Body of pancreas (tissue), 4 donors: ENCODE measurements around the gene SMC3. TPM values are rescaled to one million over a fixed set of nuclear protein-coding genes. Genes with fewer than 3 reads are reported as not detected.
A peak's percentile ranks its signal among the peaks of the same experiment; 100 is the strongest.
"Not testable (repeated sequence)": the region's sequence is repeated elsewhere in the genome, so short reads cannot be mapped to it uniquely, and the experiment has no call there.

Experiments
- ATAC-seq: fragments of 150-250 bp; one replicate; pipeline ENCODE4 v1.9.1; 2016
- DNase-seq, 4 donors: peaks; one replicate each; pipeline ENCODE4 v3.0.0-alpha.2; 2019
- H3K27ac ChIP-seq, 4 donors: fragments of 200-600 bp; sonication (generic); 1 replicate in 3 of 4; 2 replicates in 1 of 4; pipeline versions ENCODE4 v1.5.1 to v1.6.1; 2016 to 2019; ENCODE audit warnings: mild to moderate bottlenecking in 1 of 4, mixed read lengths in 1 of 4, moderate library complexity in 1 of 4
- H3K27me3 ChIP-seq, 2 donors: fragments of 200-600 bp; sonication (generic); one replicate each; pipeline ENCODE4 v1.6.0; 2016; ENCODE audit warnings: mild to moderate bottlenecking in 1 of 2
- H3K36me3 ChIP-seq, 2 donors: fragments of 200-600 bp; sonication (generic); replicated peaks in 1 of 2; 2 replicates each; pipeline ENCODE4 v1.5.1; 2016; ENCODE audit warnings: low read depth in 2 of 2; ENCODE audit not compliant: insufficient read depth in 1 of 2
- H3K4me1 ChIP-seq: fragments of 200-600 bp; sonication (generic); one replicate; pipeline ENCODE4 v1.6.0; 2016
- H3K4me3 ChIP-seq, 2 donors: fragments of 200-600 bp; sonication (generic); 1 replicate in 1 of 2; 2 replicates in 1 of 2; pipeline ENCODE4 v1.5.1; 2016 to 2019
- H3K9me3 ChIP-seq, 3 donors: fragments of 200-600 bp; sonication (generic); 1 replicate in 2 of 3; 2 replicates in 1 of 3; pipeline ENCODE4 v1.5.1; 2016
- CTCF ChIP-seq, 7 experiments: fragments of 450-650 bp in 4 of 7; fragments of 200-600 bp in 3 of 7; sonication (generic) in 3 of 7; IDR thresholded peaks; one replicate each; pipeline ENCODE4 v1.5.1; 2016 to 2019; ENCODE audit warnings: antibody characterized with exemption in 7 of 7
- POLR2A ChIP-seq, 3 donors: fragments of 450-650 bp; IDR thresholded peaks; one replicate each; pipeline ENCODE4 v1.6.1; 2016; ENCODE audit warnings: antibody characterized with exemption in 3 of 3, mild to moderate bottlenecking in 2 of 3
- WGBS, 2 donors: methylation state at CpG; one replicate each; pipeline ENCODE4 v1.1.5; 2017; 5-methylcytosine and 5-hydroxymethylcytosine counted together
- intact Hi-C: fragments of 100-400 bp; cut with DNase I; formaldehyde crosslinking; loops from one replicate; pipeline ENCODE4 v1.15.1; 2023
- total RNA-seq, 2 donors: library from RNA; depleted of rRNA; stranded (reverse); fragments of >200 nt; gene quantifications; one replicate each; pipeline ENCODE4 v1.1.0, GENCODE V29; 2016

The SMC3 gene
- total RNA-seq, 2 donors from 2014 or later: 18.4 to 22.1 TPM

- 50 to 79% methylated on average over 5 to 6 of the region's 6 CpGs for WGBS, 2 donors
- Histone ChIP-seq H3K27me3 (peaks cover 0 to 3% of the 10 kb centered on the region in 2 donors), H3K4me1 (peaks cover 6% of the 10 kb centered on the region), H3K27ac (peak overlapping the region in 1 of 4 donors; percentile 29), H3K36me3 (no peaks in the 10 kb centered on the region), H3K9me3 (no peaks in the 10 kb centered on the region), H3K4me3 (no peak overlapping the region)
- TF ChIP-seq CTCF (IDR thresholded peaks at IDR 0.05): no peak
- no peak for DNase-seq
- ATAC-seq: no peak
- intact Hi-C loops: no loop called here
Observed at GRCh38 chr10:110529596-110530011, 37.9 kb upstream of the SMC3 start.

- peak; percentile 90 for ATAC-seq
- H3K27me3 ChIP-seq: peaks cover 0 to 3% of the 10 kb centered on the region in 2 donors
- intact Hi-C loops: no loop called here
- H3K4me1 ChIP-seq: peaks cover 6% of the 10 kb centered on the region
- no peak overlapping the region for H3K4me3 ChIP-seq
- 16 to 38% methylated on average over 9 to 35 of the region's 35 CpGs for WGBS, 2 donors
- no peak for TF ChIP-seq CTCF (IDR thresholded peaks at IDR 0.05)
- TF ChIP-seq POLR2A (IDR thresholded peaks at IDR 0.05): peak in 1 of 3 donors; percentile 22
- peak overlapping the region in 2 of 4 donors; percentile 29 to 46 for H3K27ac ChIP-seq
- no peaks in the 10 kb centered on the region for H3K36me3 ChIP-seq
- no peaks in the 10 kb centered on the region for H3K9me3 ChIP-seq
- DNase-seq: peak; percentile 49 to 63 (median 58)
Observed at GRCh38 chr10:110530131-110530831, 37.2 kb upstream of the SMC3 start.

GRCh38 chr10:110531687-110532086 is 35.8 kb upstream of the SMC3 start:
- H3K9me3 ChIP-seq: no peaks in the 10 kb centered on the region
- no peaks in the 10 kb centered on the region for H3K36me3 ChIP-seq
- 72 to 79% methylated on average over 2 of the region's 2 CpGs for WGBS, 2 donors
- TF ChIP-seq CTCF (IDR thresholded peaks at IDR 0.05): no peak
- TF ChIP-seq POLR2A (IDR thresholded peaks at IDR 0.05): no peak
- peaks cover 6% of the 10 kb centered on the region for H3K4me1 ChIP-seq
- no peak overlapping the region for H3K27ac ChIP-seq
- intact Hi-C loops: no loop called here
- H3K27me3 ChIP-seq: peaks cover 0 to 3% of the 10 kb centered on the region in 2 donors
- DNase-seq (no peak), ATAC-seq (no peak)
- H3K4me3 ChIP-seq: no peak overlapping the region

GRCh38 chr10:110532628-110533027 is 34.9 kb upstream of the SMC3 start:
- DNase-seq, intact Hi-C loops, H3K36me3 ChIP-seq, H3K27me3 ChIP-seq, H3K4me1 ChIP-seq, H3K9me3 ChIP-seq, ATAC-seq, H3K4me3 ChIP-seq, H3K27ac ChIP-seq: not testable (repeated sequence)
- 81 to 87% methylated on average over 4 of the region's 4 CpGs for WGBS, 2 donors

GRCh38 chr10:110533149-110533548 is 34.3 kb upstream of the SMC3 start:
- WGBS, 2 donors: 58 to 61% methylated on average over 3 of the region's 3 CpGs
- no peak for TF ChIP-seq POLR2A (IDR thresholded peaks at IDR 0.05)
- TF ChIP-seq CTCF (IDR thresholded peaks at IDR 0.05): no peak
- no peak overlapping the region for H3K27ac ChIP-seq
- intact Hi-C loops: no loop called here
- no peak overlapping the region for H3K4me3 ChIP-seq
- peaks cover 0 to 3% of the 10 kb centered on the region in 2 donors for H3K27me3 ChIP-seq
- DNase-seq (no peak), ATAC-seq (no peak)
- H3K9me3 ChIP-seq: no peaks in the 10 kb centered on the region
- H3K4me1 ChIP-seq: peaks cover 6% of the 10 kb centered on the region
- no peaks in the 10 kb centered on the region for H3K36me3 ChIP-seq
